NCI-H1694 (cell line): Measurements from ENCODE around the gene EMX2.
"Not testable (repeated sequence)": the region's sequence is repeated elsewhere in the genome, so short reads cannot be mapped to it uniquely, and the experiment has no call there.

Experiments used
- DNase-seq: peaks from one replicate; lab custom pipeline; 2025; lab: John Stamatoyannopoulos, UW

The EMX2 gene

GRCh38 chr10:117560942-117561341 is 18.4 kb downstream of the EMX2 start:
- no peak for DNase-seq

DNA sequence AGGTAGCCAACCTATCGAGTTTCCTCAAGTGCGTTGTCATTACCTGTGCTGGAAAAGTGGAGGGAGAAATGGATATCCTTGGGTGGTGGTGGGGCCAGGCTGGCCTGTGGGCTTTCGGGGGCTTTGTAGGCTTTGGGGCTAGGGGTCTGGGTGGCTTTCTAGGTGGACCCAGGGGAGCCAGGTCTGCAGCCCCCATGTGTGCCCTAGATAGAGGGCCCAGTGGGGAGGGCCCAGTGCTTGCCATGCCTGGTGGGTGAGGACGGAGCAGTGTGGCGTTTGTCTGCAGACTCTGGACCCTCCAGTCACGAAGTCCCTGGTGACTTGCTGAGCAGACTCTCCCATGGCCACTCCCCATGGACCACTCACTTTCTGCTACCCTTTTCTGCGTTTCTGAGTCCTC is 19.7 kb downstream of the EMX2 start:
- DNase-seq: no peak

DNA sequence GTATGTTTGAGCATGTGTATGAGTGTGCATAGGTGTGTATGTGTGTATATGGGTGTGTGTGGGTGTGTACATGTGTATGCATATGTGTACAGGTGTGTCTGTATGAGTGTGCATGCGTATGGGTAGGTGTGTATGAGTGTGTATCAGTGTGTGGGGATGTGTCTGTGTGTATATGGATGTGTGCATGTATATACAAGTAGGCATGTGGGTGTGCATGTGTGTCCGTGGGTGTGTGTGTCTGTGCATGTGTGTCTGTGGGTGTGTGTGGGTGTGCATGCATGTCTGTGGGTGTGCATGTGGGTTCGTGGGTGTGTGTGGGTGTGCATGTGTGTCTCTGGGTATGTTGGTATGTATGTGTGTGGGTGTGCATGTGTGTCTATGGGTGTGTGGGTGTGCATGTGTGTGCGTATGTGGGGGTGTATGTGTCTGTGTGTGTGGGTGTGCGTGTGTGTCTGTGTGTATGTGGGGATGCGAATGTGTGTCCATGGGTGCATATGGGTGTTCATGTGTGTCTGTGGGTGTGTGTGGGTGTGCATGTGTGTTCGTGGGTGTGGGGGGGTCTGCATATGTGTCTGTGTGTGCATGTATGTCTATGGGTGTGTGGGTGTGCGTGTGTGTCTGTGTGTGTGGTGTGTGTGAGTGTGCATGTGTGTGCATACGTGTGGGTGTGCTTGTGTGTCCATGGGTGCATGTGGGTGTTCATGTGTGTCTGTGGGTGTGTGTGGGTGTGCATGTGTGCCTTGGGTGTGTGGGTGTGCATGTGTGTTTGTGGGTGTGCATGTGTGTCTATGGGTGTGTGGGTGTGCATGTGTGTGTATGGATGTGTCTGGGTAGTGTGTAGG is 20.6 kb downstream of the EMX2 start:
- no peak for DNase-seq

DNA sequence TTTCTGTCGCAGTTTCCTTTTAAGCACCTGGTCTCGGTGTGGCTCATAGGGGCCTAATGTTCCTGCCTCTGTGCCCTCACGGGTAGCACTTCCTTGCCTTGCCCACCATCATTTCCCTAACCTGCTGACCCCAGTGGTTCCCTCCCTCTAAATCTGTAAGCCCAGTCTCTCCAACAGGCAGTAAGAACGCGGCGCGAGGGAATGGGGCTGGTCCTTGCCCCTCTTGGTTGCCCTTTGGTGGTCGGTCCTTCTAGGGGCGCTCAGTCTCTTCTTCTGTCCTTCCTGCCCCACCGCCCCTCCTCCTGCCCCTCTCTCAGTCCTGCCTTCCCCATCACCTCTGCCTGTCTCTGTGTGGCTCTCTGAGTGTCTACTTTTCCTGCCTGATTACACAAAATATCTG is 21.2 kb downstream of the EMX2 start:
- no peak for DNase-seq

GRCh38 chr10:117565068-117565467 is 22.5 kb downstream of the EMX2 start:
- DNase-seq: no peak

- DNase-seq: no peak
Measured at GRCh38 chr10:117568334-117568733, 25.8 kb downstream of the EMX2 start.

DNA sequence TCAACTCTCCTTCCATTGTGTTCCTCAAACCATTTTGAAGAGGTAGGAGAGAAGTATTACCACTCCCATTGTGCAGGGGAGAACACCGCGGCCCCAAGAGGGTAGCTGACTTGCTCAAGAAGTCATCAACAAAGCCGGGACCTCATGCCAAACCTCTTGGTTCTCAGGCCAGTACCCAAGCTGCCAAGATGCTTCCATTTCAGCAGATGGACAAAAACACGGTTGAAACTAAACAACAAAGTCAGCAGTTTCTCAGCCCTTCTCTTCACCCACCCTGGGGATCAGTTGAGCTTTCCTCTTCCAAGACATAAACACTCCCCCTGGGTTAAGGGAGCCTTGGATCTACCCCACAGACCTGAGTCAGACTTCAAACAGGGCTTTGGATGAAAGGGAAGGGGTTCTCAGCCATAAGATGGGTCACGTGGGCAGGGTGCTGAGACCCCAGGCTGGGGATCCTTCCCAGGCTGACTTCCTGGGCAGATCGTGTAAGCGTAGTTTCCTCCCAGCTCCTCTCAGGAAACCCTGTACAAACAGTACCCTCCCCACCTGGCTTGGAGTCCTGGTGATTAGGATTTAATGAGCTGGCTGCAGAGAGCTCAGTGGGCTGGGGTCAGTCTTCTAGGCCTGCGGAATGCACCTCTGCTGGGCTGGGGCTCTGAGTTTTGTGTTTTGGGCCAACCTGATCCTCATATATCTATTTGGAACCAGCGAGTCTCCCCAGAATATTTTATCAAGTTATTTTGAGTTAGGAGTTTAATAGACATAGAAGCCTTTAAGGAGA is 27.3 kb downstream of the EMX2 start:
- no peak for DNase-seq

- DNase-seq: no peak
Measured at GRCh38 chr10:117570880-117571279, 28.3 kb downstream of the EMX2 start.

- DNase-seq: no peak
Measured at GRCh38 chr10:117574498-117575146, 32.1 kb downstream of the EMX2 start.

DNA sequence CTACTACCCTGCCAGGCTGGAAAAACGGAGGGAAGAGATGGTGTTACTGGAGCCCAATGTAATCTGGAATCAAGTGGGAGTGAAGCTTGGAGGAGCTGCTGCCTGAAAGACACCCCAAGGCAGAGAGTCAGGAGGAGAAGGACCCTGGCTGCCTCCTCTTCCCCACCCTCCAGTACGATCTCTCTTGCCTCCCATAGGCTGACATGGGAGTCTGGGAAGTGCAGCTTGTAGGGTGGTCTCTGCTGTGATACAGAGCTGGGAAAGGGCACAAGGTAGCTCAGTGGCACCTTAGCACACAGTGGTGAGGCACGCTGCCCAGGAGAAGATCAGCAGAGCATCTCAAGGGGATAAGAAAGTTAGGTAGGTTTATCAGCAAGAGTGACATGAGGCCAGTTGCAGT is 35.9 kb downstream of the EMX2 start:
- no peak for DNase-seq

DNA sequence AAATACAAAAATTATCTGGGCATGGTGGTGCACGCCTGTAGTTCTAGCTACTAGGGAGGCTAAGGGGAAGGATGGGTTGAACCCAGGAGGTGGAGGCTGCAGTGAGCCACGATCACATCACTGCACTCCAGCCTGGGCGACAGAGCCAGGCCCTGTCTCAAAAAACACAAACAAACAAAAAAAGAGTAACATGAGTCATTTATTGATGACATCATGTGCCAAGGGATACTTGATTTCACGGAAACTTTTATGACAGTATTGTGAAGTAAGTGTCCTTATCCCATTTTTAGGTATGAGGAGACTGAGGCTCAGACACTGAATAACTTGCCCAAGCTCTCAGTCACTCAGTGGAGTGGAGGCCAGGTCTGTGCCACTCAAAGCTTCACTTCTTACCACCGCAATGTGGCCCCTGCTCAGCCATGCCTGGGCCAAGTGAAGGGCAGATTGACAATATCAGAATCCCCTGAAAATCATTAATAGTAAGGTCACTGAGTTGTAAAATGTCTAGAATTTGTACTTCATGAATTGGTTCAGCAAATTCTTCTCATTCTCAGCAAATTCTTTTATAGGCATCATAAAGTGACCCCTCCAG is 36.5 kb downstream of the EMX2 start:
- no peak for DNase-seq

GRCh38 chr10:117581961-117582360 is 39.4 kb downstream of the EMX2 start:
- no peak for DNase-seq

GRCh38 chr10:117584831-117585230 is 42.3 kb downstream of the EMX2 start:
- not testable (repeated sequence) for DNase-seq

DNA sequence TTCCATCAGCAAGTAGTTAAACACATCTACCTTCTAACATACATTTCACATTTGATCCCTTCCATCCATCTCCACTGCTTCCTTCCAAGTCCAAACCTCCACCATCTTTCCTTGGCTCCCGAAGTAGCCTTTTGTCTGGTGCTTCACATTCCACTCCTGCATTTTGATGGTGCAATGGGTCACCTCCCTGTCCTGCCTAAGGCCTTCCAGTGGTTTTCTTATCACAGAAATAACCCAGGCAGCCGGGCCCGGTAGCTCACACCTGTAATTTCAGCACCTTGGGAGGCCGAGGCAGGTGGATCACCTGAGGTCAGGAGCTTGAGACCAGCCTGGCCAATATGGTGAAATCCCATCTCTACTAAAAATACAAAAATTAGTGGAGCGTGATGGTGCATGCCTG is 44.5 kb downstream of the EMX2 start:
- DNase-seq: no peak

- no peak for DNase-seq
Measured at GRCh38 chr10:117590101-117590875, 47.7 kb downstream of the EMX2 start.

GRCh38 chr10:117591043-117591442 is 48.5 kb downstream of the EMX2 start:
- no peak for DNase-seq

DNA sequence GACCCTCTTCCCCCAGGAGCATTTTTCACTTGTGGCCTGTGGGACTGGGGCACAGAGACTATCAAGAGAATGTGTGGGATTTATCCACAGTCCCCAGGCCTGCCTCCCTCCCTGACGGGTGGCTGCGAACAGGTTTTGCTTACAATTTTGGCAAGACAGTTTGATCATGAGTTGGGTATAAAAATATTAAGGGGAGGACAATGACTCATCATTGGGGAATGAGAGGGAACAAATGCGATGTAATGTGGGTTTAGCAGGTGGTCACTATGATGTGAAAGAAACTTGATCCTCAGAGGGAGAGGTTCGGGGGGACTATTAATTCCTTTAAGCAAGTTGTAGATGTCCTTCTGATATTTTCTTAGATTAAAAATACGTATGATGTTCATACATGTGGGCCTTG is 52.2 kb downstream of the EMX2 start:
- no peak for DNase-seq

DNA sequence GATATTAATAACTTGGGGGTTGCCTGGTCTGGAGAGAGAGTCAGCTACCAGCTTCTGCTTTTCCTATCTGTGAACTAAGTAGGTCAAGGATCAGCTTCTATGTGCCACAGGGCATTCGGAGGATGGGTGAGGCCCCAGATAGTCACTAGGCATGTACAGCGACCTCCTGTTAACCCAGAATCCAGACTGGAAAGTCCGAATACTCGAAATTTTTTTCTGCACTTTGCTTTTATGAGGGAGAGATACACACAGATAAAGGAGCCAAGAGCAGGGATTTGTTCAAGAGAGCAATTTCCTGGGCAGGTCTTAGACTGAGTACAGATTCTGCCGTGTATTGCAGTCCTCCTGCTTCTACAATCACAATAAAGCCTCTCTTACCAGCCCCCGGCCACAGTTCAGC is 54.2 kb downstream of the EMX2 start:
- DNase-seq: no peak

DNA sequence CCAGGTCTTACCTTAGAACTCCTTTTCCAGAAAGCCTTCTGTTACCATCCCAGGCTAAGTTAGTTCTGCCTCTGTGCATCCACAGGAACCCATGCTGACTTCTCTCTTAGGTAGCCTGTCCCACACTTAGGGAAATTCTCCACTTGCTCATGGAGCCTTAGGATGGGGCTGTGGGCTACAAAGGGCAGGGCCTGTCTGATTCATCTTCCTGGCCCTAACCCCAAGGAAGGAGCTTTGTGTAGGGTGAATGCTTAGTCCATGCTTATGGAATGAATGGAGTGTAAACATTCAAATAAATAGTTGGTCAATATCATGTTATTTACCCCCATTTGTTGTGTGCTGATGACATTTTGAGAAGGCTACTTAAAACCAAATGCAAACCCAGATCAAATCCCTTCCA is 54.7 kb downstream of the EMX2 start:
- DNase-seq: no peak
